Naive B cell (primary cell): ENCODE measurements around the gene LRP1. TPM values are rescaled to one million over a fixed set of nuclear protein-coding genes. Genes with fewer than 3 reads are reported as not detected.
A peak's percentile ranks its signal among the peaks of the same experiment; 100 is the strongest.

ENCODE experiments used
- ATAC-seq, 2 donors: fragments of 150-1000 bp; cut with Tn5 transposase; 2 replicates each; pipeline ENCODE4 v1.10.0; 2021; ENCODE audit warnings: low read depth in 2 of 2, mild to moderate bottlenecking in 2 of 2, moderate library complexity in 2 of 2
- DNase-seq: peaks from one replicate; pipeline ENCODE4 v3.0.0; 2022
- H3K27ac Mint-ChIP-seq, 6 donors: one replicate each; pipeline ENCODE4 v1.8.0; 2020 to 2022; ENCODE audit warnings: mild to moderate bottlenecking in 6 of 6, mixed read lengths in 6 of 6, moderate library complexity in 5 of 6, inconsistent platforms in 2 of 6
- H3K27me3 Mint-ChIP-seq, 3 donors: one replicate each; pipeline ENCODE4 v1.8.0; 2021 to 2022; ENCODE audit warnings: mixed read lengths in 3 of 3, mild to moderate bottlenecking in 1 of 3
- H3K36me3 Mint-ChIP-seq, 2 donors: one replicate each; pipeline ENCODE4 v1.8.0; 2020 to 2022; ENCODE audit warnings: mixed read lengths in 2 of 2, inconsistent platforms in 1 of 2, mild to moderate bottlenecking in 1 of 2
- H3K4me1 Mint-ChIP-seq, 3 donors: one replicate each; pipeline ENCODE4 v1.8.0; 2020 to 2022; ENCODE audit warnings: mixed read lengths in 3 of 3, inconsistent platforms in 1 of 3, mild to moderate bottlenecking in 1 of 3, moderate library complexity in 1 of 3
- H3K4me3 Mint-ChIP-seq, 8 donors: one replicate each; pipeline ENCODE4 v1.8.0; 2020 to 2022; ENCODE audit warnings: mild to moderate bottlenecking in 8 of 8, mixed read lengths in 8 of 8, moderate library complexity in 8 of 8, inconsistent platforms in 2 of 8
- H3K9me3 Mint-ChIP-seq, 7 donors: one replicate each; pipeline ENCODE4 v1.8.0; 2020 to 2022; ENCODE audit warnings: mixed read lengths in 7 of 7, mild to moderate bottlenecking in 5 of 7, inconsistent platforms in 2 of 7, moderate library complexity in 1 of 7
- polyA plus RNA-seq, 6 donors: library from polyadenylated mRNA; unstranded; fragments of 300-500 nt; fragmentation: Illumina TruSeq; gene quantifications; one replicate each; pipeline ENCODE4 v1.2.3, GENCODE V29; 2021; ENCODE audit warnings: low read depth in 6 of 6

LRP1 gene
- polyA plus RNA-seq, 6 donors from 2014 or later, result 0.04 to 0.55 (median 0.09) TPM; not detected in 3

DNA sequence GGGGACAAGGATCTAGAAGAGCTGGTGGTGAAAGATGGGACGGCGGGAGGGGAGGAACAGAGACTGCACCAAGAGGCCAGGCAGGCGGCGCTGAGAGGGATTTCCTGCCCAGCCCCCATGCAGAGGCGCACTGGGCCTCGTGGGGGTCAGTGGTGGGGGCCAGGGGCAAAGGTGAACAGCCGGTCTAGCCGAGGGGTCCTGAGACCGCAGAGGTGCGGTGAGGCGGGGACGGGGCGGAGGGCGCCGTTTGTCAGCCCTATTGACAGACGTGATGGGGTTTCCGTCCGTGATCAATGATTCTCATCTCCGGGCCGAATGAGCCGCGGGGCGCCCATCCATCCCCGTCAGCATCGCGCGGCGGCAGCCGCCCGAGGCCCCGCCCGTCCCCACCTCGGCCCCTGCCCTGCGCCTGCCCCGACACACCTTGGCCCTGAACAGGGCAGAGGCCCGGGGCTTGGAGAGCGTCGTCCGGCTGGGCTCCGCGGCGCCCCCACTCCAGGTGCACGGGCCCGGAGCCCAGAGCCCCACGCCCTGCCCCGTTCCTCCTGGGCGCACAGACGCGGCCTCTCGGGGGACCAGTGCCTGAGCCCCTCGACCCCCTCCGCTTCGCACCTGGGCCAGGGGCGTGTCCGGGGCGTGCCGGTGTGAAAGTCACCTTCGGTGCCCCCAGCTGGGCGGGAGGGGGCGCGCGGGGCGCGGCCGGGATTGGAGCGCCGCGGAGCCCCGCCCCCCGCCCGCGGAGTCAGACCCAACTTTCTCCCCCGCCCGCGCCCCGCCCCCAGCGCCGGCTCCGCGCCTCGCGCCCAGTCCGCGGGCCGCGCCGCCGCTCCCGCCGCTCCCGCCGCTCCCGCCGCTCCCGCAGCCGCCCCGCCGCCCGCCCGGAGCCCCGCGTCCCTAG is 88.0 kb downstream of the LRP1 start, which contains the start of gene NXPH4:
NXPH4 (plus strand) TSS at position 781 of the 898 bp plus-strand sequence. CDS start 176 bp downstream, outside the sequence.
- DNase-seq (peak; percentile 71), ATAC-seq (peak; percentile 55 to 61)
- H3K4me3 Mint-ChIP-seq, result peak within 1 kb of the TSS; percentile 70 to 94 (median 85)
- peaks cover 38 to 70% (median 66%) of the 10 kb centered on the region in 3 donors for H3K27me3 Mint-ChIP-seq
- peaks cover 64 to 74% (median 68%) of the 10 kb centered on the region in 3 donors for H3K4me1 Mint-ChIP-seq
- no peaks in the 10 kb centered on the region for H3K9me3 Mint-ChIP-seq
- peak within 1 kb of the TSS; percentile 84 to 97 (median 94) for H3K27ac Mint-ChIP-seq
- peaks cover 0 to 8% of the 10 kb centered on the region in 2 donors for H3K36me3 Mint-ChIP-seq

GRCh38 chr12:57216921-57217879 is 88.9 kb downstream of the LRP1 start:
- Mint-ChIP-seq H3K4me1 (peaks cover 73 to 84% (median 75%) of the 10 kb centered on the region in 3 donors), H3K4me3 (peak overlapping the region; percentile 70 to 94 (median 82)), H3K27me3 (peaks cover 45 to 79% (median 75%) of the 10 kb centered on the region in 3 donors), H3K9me3 (no peaks in the 10 kb centered on the region), H3K27ac (peak overlapping the region in 5 of 6 donors; percentile 26 to 93 (median 75)), H3K36me3 (peaks cover 0 to 17% of the 10 kb centered on the region in 2 donors)
- ATAC-seq (peak; percentile 6 to 13), DNase-seq (peak; percentile 35)

GRCh38 chr12:57218030-57218853 is 90.0 kb downstream of the LRP1 start:
- H3K36me3 Mint-ChIP-seq, result peaks cover 0 to 17% of the 10 kb centered on the region in 2 donors
- ATAC-seq, result no peak
- peak overlapping the region in 1 of 6 donors; percentile 75 for H3K27ac Mint-ChIP-seq
- peak overlapping the region in 7 of 8 donors; percentile 54 to 94 (median 82) for H3K4me3 Mint-ChIP-seq
- no peaks in the 10 kb centered on the region for H3K9me3 Mint-ChIP-seq
- H3K27me3 Mint-ChIP-seq, result peaks cover 52 to 84% (median 78%) of the 10 kb centered on the region in 3 donors
- DNase-seq, result no peak
- peaks cover 79 to 88% (median 79%) of the 10 kb centered on the region in 3 donors for H3K4me1 Mint-ChIP-seq

GRCh38 chr12:57219205-57219992 is 91.1 kb downstream of the LRP1 start:
- no peak for DNase-seq
- Mint-ChIP-seq H3K36me3 (peaks cover 0 to 17% of the 10 kb centered on the region in 2 donors), H3K27ac (peak overlapping the region in 2 of 6 donors; percentile 8 to 30), H3K4me3 (peak overlapping the region; percentile 25 to 83 (median 56)), H3K4me1 (peaks cover 73 to 88% (median 76%) of the 10 kb centered on the region in 3 donors), H3K27me3 (peaks cover 52 to 87% (median 78%) of the 10 kb centered on the region in 3 donors), H3K9me3 (no peaks in the 10 kb centered on the region)
- ATAC-seq, result no peak

GRCh38 chr12:57219993-57220754 is 91.9 kb downstream of the LRP1 start:
- Mint-ChIP-seq H3K4me3 (peak overlapping the region in 6 of 8 donors; percentile 25 to 69 (median 40)), H3K36me3 (peaks cover 0 to 17% of the 10 kb centered on the region in 2 donors), H3K27me3 (peaks cover 45 to 83% (median 77%) of the 10 kb centered on the region in 3 donors), H3K27ac (peak overlapping the region in 1 of 6 donors; percentile 19), H3K9me3 (peaks cover 0 to under 1% (median 0%) of the 10 kb centered on the region in 7 donors), H3K4me1 (peaks cover 66 to 88% (median 71%) of the 10 kb centered on the region in 3 donors)
- ATAC-seq (no peak), DNase-seq (no peak)

DNA sequence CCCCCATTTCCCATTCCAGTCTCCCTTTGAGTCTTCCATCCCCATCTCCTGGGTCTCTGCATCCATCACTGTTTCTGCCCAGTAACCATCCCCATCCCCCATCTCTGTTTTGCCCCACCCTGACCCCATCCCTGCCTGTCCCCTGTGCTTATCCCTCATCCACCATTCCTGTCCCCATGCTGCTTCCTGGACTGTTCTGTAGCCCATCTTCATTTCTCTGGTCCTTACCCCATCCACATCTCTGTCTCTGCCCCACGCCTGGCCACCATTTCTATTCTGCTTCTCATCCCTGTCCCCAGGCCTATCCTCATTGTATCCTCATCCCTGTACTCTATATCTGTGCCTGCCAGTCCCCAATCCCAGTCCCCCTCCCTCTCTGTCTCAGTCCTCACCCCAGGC is 92.5 kb downstream of the LRP1 start:
- no peak for DNase-seq
- H3K27ac Mint-ChIP-seq, result peak overlapping the region in 1 of 6 donors; percentile 32
- H3K4me3 Mint-ChIP-seq, result peak overlapping the region in 5 of 8 donors; percentile 7 to 74 (median 26)
- no peak for ATAC-seq
- H3K4me1 Mint-ChIP-seq, result peaks cover 64 to 88% (median 70%) of the 10 kb centered on the region in 3 donors
- H3K27me3 Mint-ChIP-seq, result peaks cover 45 to 83% (median 81%) of the 10 kb centered on the region in 3 donors
- peaks cover 0 to 17% of the 10 kb centered on the region in 2 donors for H3K36me3 Mint-ChIP-seq
- H3K9me3 Mint-ChIP-seq, result peaks cover 0 to 5% (median 0%) of the 10 kb centered on the region in 7 donors

DNA sequence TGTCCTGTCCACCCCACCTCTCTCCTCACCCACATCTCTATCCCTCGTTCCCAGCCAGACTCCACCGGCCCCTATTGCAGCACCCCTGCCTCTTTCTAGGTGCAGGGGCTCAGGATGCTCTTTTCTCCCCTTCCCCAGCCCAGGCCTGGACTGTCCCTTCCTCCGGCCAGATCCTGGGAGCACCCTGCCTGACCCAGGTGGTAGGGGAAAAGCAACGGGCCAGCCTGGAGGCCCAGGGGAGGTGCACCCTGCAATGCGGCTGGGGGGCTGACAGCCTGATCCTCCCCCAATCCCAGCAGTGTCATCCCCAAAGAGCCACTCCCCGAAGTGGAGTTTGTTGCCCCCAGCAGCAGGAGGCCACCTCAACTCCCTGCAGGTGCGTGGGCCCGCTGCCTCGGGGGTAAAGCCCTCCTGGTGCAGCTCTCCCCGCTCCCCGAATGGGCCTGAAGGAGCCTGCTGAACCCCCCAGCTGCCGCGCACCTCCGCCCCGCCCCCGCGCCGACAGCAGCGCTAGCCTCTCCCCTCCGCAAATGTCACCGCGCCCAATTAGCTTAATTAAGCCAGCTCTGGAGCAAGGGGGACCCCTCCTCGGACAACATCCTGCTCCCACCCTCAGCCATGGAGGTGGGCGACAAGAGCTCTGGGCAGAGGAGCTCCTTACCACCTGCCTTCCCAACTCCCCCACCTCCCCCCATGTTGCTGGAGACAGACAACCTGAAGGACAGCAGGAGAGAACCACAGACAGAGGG is 93.1 kb downstream of the LRP1 start:
- Mint-ChIP-seq H3K9me3 (peaks cover 0 to 5% (median 0%) of the 10 kb centered on the region in 7 donors), H3K36me3 (peaks cover 0 to 17% of the 10 kb centered on the region in 2 donors), H3K27me3 (peaks cover 44 to 84% (median 84%) of the 10 kb centered on the region in 3 donors), H3K4me1 (peaks cover 67 to 90% (median 72%) of the 10 kb centered on the region in 3 donors), H3K4me3 (peak overlapping the region in 4 of 8 donors; percentile 4 to 78 (median 24)), H3K27ac (peak overlapping the region in 3 of 6 donors; percentile 6 to 31 (median 26))
- DNase-seq, result no peak
- no peak for ATAC-seq

GRCh38 chr12:57222286-57223190 is 94.3 kb downstream of the LRP1 start:
- H3K36me3 Mint-ChIP-seq, result peaks cover 0 to 17% of the 10 kb centered on the region in 2 donors
- H3K27me3 Mint-ChIP-seq, result peaks cover 45 to 85% (median 80%) of the 10 kb centered on the region in 3 donors
- ATAC-seq (no peak), DNase-seq (no peak)
- H3K4me1 Mint-ChIP-seq, result peaks cover 72 to 94% (median 78%) of the 10 kb centered on the region in 3 donors
- H3K9me3 Mint-ChIP-seq, result peaks cover 0 to 5% (median 0%) of the 10 kb centered on the region in 7 donors
- peak overlapping the region in 2 of 6 donors; percentile 20 to 25 for H3K27ac Mint-ChIP-seq
- H3K4me3 Mint-ChIP-seq, result peak overlapping the region in 3 of 8 donors; percentile 28 to 76 (median 40)
